ENCODE results near the gene INSM1. TPM values are rescaled to one million over a fixed set of nuclear protein-coding genes. Genes with fewer than 3 reads are reported as not detected.

The INSM1 gene
- total and polyA plus RNA-seq, 2 of the 13 experiments (the other 11 are each of a cell fraction or from before 2014, with no cell fraction given): not detected

DNA sequence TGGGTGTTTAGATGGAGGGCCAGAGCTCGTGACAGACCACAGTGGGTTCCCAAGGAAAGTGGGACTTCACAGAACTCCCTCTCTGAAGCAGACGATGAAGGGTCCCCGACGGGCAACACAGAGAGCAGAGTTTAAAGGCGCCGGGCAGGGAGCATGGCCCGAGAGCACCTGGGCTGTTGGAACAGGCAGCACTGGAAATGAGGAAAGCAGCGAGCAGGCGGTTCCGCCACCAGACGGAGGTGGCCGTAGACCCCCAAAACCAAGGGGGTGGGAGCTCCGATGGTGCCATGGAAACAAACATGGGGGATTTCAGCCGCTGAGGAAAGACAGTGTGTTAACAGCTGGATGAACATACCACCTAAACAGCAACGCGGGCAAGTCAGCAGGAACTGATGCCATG, 27.5 kb upstream of the INSM1 start:
- Histone ChIP-seq H3K9ac (ENCODE audit: insufficient read depth, low read depth, low read length) (no peak overlapping the region), H4K20me1 (ENCODE audit: insufficient read depth, low read length) (no peaks in the 10 kb centered on the region), H2AFZ (ENCODE audit: low read length) (no peak overlapping the region), H3K79me2 (ENCODE audit: insufficient read depth, low read length) (no peaks in the 10 kb centered on the region), H3K9me3 (ENCODE audit: low read length) (peaks cover 7% of the 10 kb centered on the region), H3K36me3 (replicated peaks in 1 of 2; ENCODE audit: control insufficient read depth in 1 of 2, insufficient read depth in 2 of 2, low read length in 2 of 2) (no peaks in the 10 kb centered on the region), H3K4me1 (ENCODE audit: insufficient read depth, low read length) (no peaks in the 10 kb centered on the region), H3K27ac (ENCODE audit: extremely low read length, insufficient read depth, low read length) (no peak overlapping the region), H3K4me3 (replicated peaks in 1 of 3; ENCODE audit: insufficient read depth in 1 of 3, low read depth in 2 of 3, low read length in 3 of 3) (no peak overlapping the region), H3K4me2 (ENCODE audit: low read depth, low read length) (no peak overlapping the region), H3K27me3 (ENCODE audit: control insufficient read depth in 1 of 2, insufficient read depth in 2 of 2, low read length in 2 of 2) (peaks cover 7 to 32% of the 10 kb centered on the region in 2 experiments; a peak in 3 of 5 replicates)
- no peak for DNase-seq (ENCODE audit: low spot score)
- 43% methylated on average over 16 of the region's 16 CpGs for WGBS (ENCODE audit: low lambda C conversion rate)
- ATAC-seq: no peak
- in situ Hi-C loops (cut with HindIII; ENCODE audit: extremely low pct_ligation_motif_present, low pct_unique_long_range_greater_than_20kb) (no loop called here), intact Hi-C loops (cut with micrococcal nuclease; ENCODE audit: unreplicated experiment) (no loop called here)
- no peak for FAIRE-seq
- no TSS peak for BruUV-seq (replicated peaks)
- POLR2A ChIA-PET: no interaction called here
- CTCF ChIA-PET (ENCODE audit: low intra/inter-chr PET ratio, low total read pairs): no interaction called here
- TF ChIP-seq HNF4A (CRISPR knock-in tag; IDR thresholded peaks at IDR 0.05): no peak
- TF ChIP-seq MXI1 (IDR thresholded peaks at IDR 0.05; ENCODE audit: borderline replicate concordance, low read depth, low read length): no peak
- TF ChIP-seq GFI1 (CRISPR knock-in tag; IDR thresholded peaks at IDR 0.05; ENCODE audit: borderline replicate concordance): no peak
- TF ChIP-seq ZNF660 (CRISPR knock-in tag; IDR thresholded peaks at IDR 0.05; ENCODE audit: borderline replicate concordance, low read depth): no peak
- TF ChIP-seq GATAD1 (CRISPR knock-in tag; IDR thresholded peaks at IDR 0.05): no peak
- TF ChIP-seq ZFP37 (CRISPR knock-in tag; IDR thresholded peaks at IDR 0.05; ENCODE audit: borderline replicate concordance): no peak
- no peak for TF ChIP-seq SP140L (CRISPR knock-in tag; IDR thresholded peaks at IDR 0.05; ENCODE audit: borderline replicate concordance)
- no peak for TF ChIP-seq PHF8 (CRISPR knock-in tag; IDR thresholded peaks at IDR 0.05)
- TF ChIP-seq ZNF224 (CRISPR knock-in tag; IDR thresholded peaks at IDR 0.05): no peak
- TF ChIP-seq, protein P1, sequence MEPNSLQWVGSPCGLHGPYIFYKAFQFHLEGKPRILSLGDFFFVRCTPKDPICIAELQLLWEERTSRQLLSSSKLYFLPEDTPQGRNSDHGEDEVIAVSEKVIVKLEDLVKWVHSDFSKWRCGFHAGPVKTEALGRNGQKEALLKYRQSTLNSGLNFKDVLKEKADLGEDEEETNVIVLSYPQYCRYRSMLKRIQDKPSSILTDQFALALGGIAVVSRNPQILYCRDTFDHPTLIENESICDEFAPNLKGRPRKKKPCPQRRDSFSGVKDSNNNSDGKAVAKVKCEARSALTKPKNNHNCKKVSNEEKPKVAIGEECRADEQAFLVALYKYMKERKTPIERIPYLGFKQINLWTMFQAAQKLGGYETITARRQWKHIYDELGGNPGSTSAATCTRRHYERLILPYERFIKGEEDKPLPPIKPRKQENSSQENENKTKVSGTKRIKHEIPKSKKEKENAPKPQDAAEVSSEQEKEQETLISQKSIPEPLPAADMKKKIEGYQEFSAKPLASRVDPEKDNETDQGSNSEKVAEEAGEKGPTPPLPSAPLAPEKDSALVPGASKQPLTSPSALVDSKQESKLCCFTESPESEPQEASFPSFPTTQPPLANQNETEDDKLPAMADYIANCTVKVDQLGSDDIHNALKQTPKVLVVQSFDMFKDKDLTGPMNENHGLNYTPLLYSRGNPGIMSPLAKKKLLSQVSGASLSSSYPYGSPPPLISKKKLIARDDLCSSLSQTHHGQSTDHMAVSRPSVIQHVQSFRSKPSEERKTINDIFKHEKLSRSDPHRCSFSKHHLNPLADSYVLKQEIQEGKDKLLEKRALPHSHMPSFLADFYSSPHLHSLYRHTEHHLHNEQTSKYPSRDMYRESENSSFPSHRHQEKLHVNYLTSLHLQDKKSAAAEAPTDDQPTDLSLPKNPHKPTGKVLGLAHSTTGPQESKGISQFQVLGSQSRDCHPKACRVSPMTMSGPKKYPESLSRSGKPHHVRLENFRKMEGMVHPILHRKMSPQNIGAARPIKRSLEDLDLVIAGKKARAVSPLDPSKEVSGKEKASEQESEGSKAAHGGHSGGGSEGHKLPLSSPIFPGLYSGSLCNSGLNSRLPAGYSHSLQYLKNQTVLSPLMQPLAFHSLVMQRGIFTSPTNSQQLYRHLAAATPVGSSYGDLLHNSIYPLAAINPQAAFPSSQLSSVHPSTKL (CRISPR knock-in tag; IDR thresholded peaks at IDR 0.05): no peak
- no peak for TF ChIP-seq MTF1 (CRISPR knock-in tag; IDR thresholded peaks at IDR 0.05)
- TF ChIP-seq, protein P2, sequence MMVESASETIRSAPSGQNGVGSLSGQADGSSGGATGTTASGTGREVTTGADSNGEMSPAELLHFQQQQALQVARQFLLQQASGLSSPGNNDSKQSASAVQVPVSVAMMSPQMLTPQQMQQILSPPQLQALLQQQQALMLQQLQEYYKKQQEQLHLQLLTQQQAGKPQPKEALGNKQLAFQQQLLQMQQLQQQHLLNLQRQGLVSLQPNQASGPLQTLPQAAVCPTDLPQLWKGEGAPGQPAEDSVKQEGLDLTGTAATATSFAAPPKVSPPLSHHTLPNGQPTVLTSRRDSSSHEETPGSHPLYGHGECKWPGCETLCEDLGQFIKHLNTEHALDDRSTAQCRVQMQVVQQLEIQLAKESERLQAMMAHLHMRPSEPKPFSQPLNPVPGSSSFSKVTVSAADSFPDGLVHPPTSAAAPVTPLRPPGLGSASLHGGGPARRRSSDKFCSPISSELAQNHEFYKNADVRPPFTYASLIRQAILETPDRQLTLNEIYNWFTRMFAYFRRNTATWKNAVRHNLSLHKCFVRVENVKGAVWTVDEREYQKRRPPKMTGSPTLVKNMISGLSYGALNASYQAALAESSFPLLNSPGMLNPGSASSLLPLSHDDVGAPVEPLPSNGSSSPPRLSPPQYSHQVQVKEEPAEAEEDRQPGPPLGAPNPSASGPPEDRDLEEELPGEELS (CRISPR knock-in tag; IDR thresholded peaks at IDR 0.05): no peak
- no peak for TF ChIP-seq PCBP1 (IDR thresholded peaks at IDR 0.05; ENCODE audit: borderline replicate concordance, low read depth, low read length)
- TF ChIP-seq ATF6 (CRISPR knock-in tag; conservative IDR thresholded peaks at IDR 0.05): no peak
- no peak for TF ChIP-seq ZNF253 (CRISPR knock-in tag; IDR thresholded peaks at IDR 0.05; ENCODE audit: borderline replicate concordance)
- TF ChIP-seq ZNF678 (CRISPR knock-in tag; IDR thresholded peaks at IDR 0.05): no peak
- TF ChIP-seq POGK (CRISPR knock-in tag; conservative IDR thresholded peaks at IDR 0.05): no peak

Measured in HepG2 (cell line).